H9 (cell line): ENCODE results near the gene SHANK3. TPM values are rescaled to one million over a fixed set of nuclear protein-coding genes. Genes with fewer than 3 reads are reported as not detected.
A peak's percentile ranks its signal among the peaks of the same experiment; 100 is the strongest.

Experiments used
- DNase-seq: peaks from one replicate; pipeline ENCODE4 v3.0.0-alpha.2; 2017
- H2AFZ ChIP-seq: one replicate; pipeline ENCODE4 v1.6.1; 2013; ENCODE audit warnings: mild to moderate bottlenecking, low read length, control low read depth, moderate library complexity
- H2AK5ac ChIP-seq: 2 replicates; pipeline ENCODE4 v1.6.1; 2013; ENCODE audit warnings: low read length, control low read depth, mixed read lengths; ENCODE audit not compliant: insufficient read length
- H2BK120ac ChIP-seq: one replicate; pipeline ENCODE4 v1.6.1; 2013; ENCODE audit warnings: low read depth, mild to moderate bottlenecking, low read length, control low read depth, inconsistent platforms; ENCODE audit not compliant: poor library complexity, severe bottlenecking
- H2BK12ac ChIP-seq: 2 replicates; pipeline ENCODE4 v1.6.1; 2013; ENCODE audit warnings: low read length, control low read depth, mixed read lengths, low read depth; ENCODE audit not compliant: insufficient read length
- H2BK15ac ChIP-seq: 2 replicates; pipeline ENCODE4 v1.6.1; 2013; ENCODE audit warnings: low read depth, low read length, control low read depth
- H2BK20ac ChIP-seq: one replicate; pipeline ENCODE4 v1.6.1; 2013; ENCODE audit warnings: low read depth, mild to moderate bottlenecking, low read length, control low read depth, inconsistent platforms; ENCODE audit not compliant: poor library complexity, severe bottlenecking
- H2BK5ac ChIP-seq: 2 replicates; pipeline ENCODE4 v1.6.1; 2013; ENCODE audit warnings: low read length, control low read depth, mixed read lengths; ENCODE audit not compliant: insufficient read length
- H3K14ac ChIP-seq: 2 replicates; pipeline ENCODE4 v1.6.1; 2013; ENCODE audit warnings: low read length, control low read depth; ENCODE audit not compliant: insufficient read depth
- H3K18ac ChIP-seq: 2 replicates; pipeline ENCODE4 v1.6.1; 2013; ENCODE audit warnings: low read depth, mild to moderate bottlenecking, mixed read lengths, low read length, control low read depth; ENCODE audit not compliant: insufficient read length
- H3K23ac ChIP-seq: 2 replicates; pipeline ENCODE4 v1.6.1; 2013; ENCODE audit warnings: low read length, control low read depth, mixed read lengths, low read depth; ENCODE audit not compliant: insufficient read length
- H3K23me2 ChIP-seq: 2 replicates; pipeline ENCODE4 v1.6.1; 2013; ENCODE audit warnings: low read depth, mild to moderate bottlenecking, mixed read lengths, low read length, control low read depth; ENCODE audit not compliant: insufficient read length, poor library complexity, severe bottlenecking
- H3K27ac ChIP-seq: 2 replicates; pipeline ENCODE4 v1.5.1; 2013; ENCODE audit warnings: low read length, control low read depth, mixed read lengths, low read depth; ENCODE audit not compliant: insufficient read length
- H3K27me3 ChIP-seq: 2 replicates; pipeline ENCODE4 v1.6.1; 2013; ENCODE audit warnings: low read length, control low read depth, inconsistent platforms; ENCODE audit not compliant: insufficient read depth
- H3K4ac ChIP-seq: 2 replicates; pipeline ENCODE4 v1.6.1; 2013; ENCODE audit warnings: low read depth, mild to moderate bottlenecking, control low read depth, inconsistent platforms, low read length, moderate library complexity
- H3K4me1 ChIP-seq: 2 replicates; pipeline ENCODE4 v1.6.1; 2013; ENCODE audit warnings: low read length, control low read depth, inconsistent platforms; ENCODE audit not compliant: insufficient read depth
- H3K4me2 ChIP-seq: 2 replicates; pipeline ENCODE4 v1.6.1; 2013; ENCODE audit warnings: low read length, control low read depth, mixed read lengths; ENCODE audit not compliant: insufficient read length, insufficient read depth
- H3K56ac ChIP-seq: 2 replicates; pipeline ENCODE4 v1.6.1; 2013; ENCODE audit warnings: low read depth, mild to moderate bottlenecking, mixed read lengths, low read length, control low read depth; ENCODE audit not compliant: insufficient read length
- H3K79me1 ChIP-seq: 2 replicates; pipeline ENCODE4 v1.6.1; 2013; ENCODE audit warnings: low read depth, mild to moderate bottlenecking, moderate library complexity, low read length, control low read depth, inconsistent platforms; ENCODE audit not compliant: insufficient read depth, poor library complexity, severe bottlenecking
- H3K79me2 ChIP-seq: 2 replicates; pipeline ENCODE4 v1.6.1; 2013; ENCODE audit warnings: low read length, control low read depth, inconsistent platforms; ENCODE audit not compliant: insufficient read depth
- H3K9ac ChIP-seq: 2 replicates; pipeline ENCODE4 v1.6.1; 2013; ENCODE audit warnings: low read length, control low read depth, mixed read lengths; ENCODE audit not compliant: insufficient read length; ENCODE audit errors: extremely low read depth
- H3K9me3 ChIP-seq: one replicate; pipeline ENCODE4 v1.6.1; 2013; ENCODE audit warnings: low read depth, low read length, inconsistent platforms; ENCODE audit not compliant: control insufficient read depth
- H3T11ph ChIP-seq: one replicate; pipeline ENCODE4 v1.6.1; 2013; ENCODE audit warnings: mild to moderate bottlenecking, low read length, control low read depth, inconsistent platforms
- H4K20me1 ChIP-seq: one replicate; pipeline ENCODE4 v1.6.1; 2013; ENCODE audit not compliant: control insufficient read depth, insufficient read length, insufficient read depth
- H4K5ac ChIP-seq: 2 replicates; pipeline ENCODE4 v1.6.1; 2013; ENCODE audit warnings: low read depth, mild to moderate bottlenecking, mixed read lengths, low read length, control low read depth; ENCODE audit not compliant: insufficient read length
- H4K8ac ChIP-seq: replicated peaks from 2 replicates; pipeline ENCODE4 v1.6.1; 2013; ENCODE audit warnings: low read length, control low read depth, mixed read lengths, low read depth; ENCODE audit not compliant: insufficient read length
- H4K91ac ChIP-seq: 2 replicates; pipeline ENCODE4 v1.6.1; 2013; ENCODE audit warnings: low read depth, mild to moderate bottlenecking, moderate library complexity, mixed read lengths, low read length, control low read depth; ENCODE audit not compliant: insufficient read length
- H3K27ac Mint-ChIP-seq, 3 experiments: 2 replicates in 2 of 3; 3 replicates in 1 of 3; pipeline ENCODE4 v1.8.0; 2020 to 2021; ENCODE audit warnings: mixed read lengths in 3 of 3, mild to moderate bottlenecking in 1 of 3, moderate library complexity in 1 of 3
- H3K27me3 Mint-ChIP-seq: 2 replicates; pipeline ENCODE4 v1.8.0; 2021; ENCODE audit warnings: low read depth, mild to moderate bottlenecking, moderate library complexity, mixed read lengths
- H3K36me3 Mint-ChIP-seq, 3 experiments: 2 replicates in 2 of 3; 3 replicates in 1 of 3; pipeline ENCODE4 v1.8.0; 2020 to 2021; ENCODE audit warnings: low read depth in 3 of 3, mixed read lengths in 3 of 3; ENCODE audit not compliant: insufficient read depth in 1 of 3
- H3K4me1 Mint-ChIP-seq, 2 experiments: 2 replicates each; pipeline ENCODE4 v1.8.0; 2020; ENCODE audit warnings: mixed read lengths in 2 of 2
- H3K4me3 Mint-ChIP-seq, 2 experiments: 2 replicates in 1 of 2; 3 replicates in 1 of 2; pipeline ENCODE4 v1.8.0; 2020 to 2021; ENCODE audit warnings: mild to moderate bottlenecking in 2 of 2, mixed read lengths in 2 of 2, moderate library complexity in 1 of 2
- H3K9me3 Mint-ChIP-seq, 2 experiments: 2 replicates in 1 of 2; 3 replicates in 1 of 2; pipeline ENCODE4 v1.8.0; 2020; ENCODE audit warnings: mild to moderate bottlenecking in 2 of 2, mixed read lengths in 2 of 2, moderate library complexity in 1 of 2
- CTCF ChIP-seq: fragments of 200-600 bp; sonication (generic); conservative IDR thresholded peaks from 3 replicates; pipeline ENCODE4 v1.8.0; 2021; ENCODE audit warnings: antibody characterized with exemption, mild to moderate bottlenecking
- WGBS: extraction: QIAGEN DNeasy Blood & Tissue Kit; methylation state at CpG from one replicate; pipeline ENCODE4 v1.1.7; 2013; ENCODE audit warnings: missing lambda C conversion rate, low lambda C conversion rate, mixed read lengths; ENCODE audit not compliant: insufficient read length; ENCODE audit errors: extremely low coverage; 5-methylcytosine and 5-hydroxymethylcytosine counted together
- total RNA-seq: library from RNA; stranded (reverse); gene quantifications from 2 replicates; pipeline ENCODE4 v1.2.1, GENCODE V29; 2021

The SHANK3 gene
- total RNA-seq, 1 experiment from 2014 or later, result 8.7 TPM

- Histone ChIP-seq H3K9me3 (no peaks in the 10 kb centered on the region), H3T11ph (no peak overlapping the region), H4K5ac (no peak overlapping the region), H3K4me2 (no peak overlapping the region), H2BK120ac (no peak overlapping the region), H3K27ac (no peak overlapping the region), H4K91ac (no peak overlapping the region), H3K23ac (no peak overlapping the region), H3K4ac (no peak overlapping the region), H2BK15ac (no peak overlapping the region), H2BK12ac (no peak overlapping the region), H3K23me2 (peaks cover 8% of the 10 kb centered on the region), H3K79me2 (no peaks in the 10 kb centered on the region), H3K14ac (no peak overlapping the region), H4K8ac (no peak overlapping the region), H3K18ac (no peak overlapping the region), H3K56ac (no peak overlapping the region), H3K79me1 (no peaks in the 10 kb centered on the region), H3K9ac (no peak overlapping the region), H4K20me1 (no peaks in the 10 kb centered on the region), H2BK20ac (no peak overlapping the region), H2AFZ (no peak overlapping the region), H3K4me1 (no peaks in the 10 kb centered on the region), H2BK5ac (no peak overlapping the region), H2AK5ac (no peak overlapping the region), H3K27me3 (peaks cover 5% of the 10 kb centered on the region; the same call in 1 of the 2 replicates)
- Mint-ChIP-seq H3K27ac (no peak overlapping the region), H3K4me3 (peak overlapping the region; percentile 39 to 59; a peak in 4 of 5 replicates), H3K36me3 (peaks cover 0 to 9% (median 4%) of the 10 kb centered on the region in 3 experiments; a peak in 4 of 7 replicates), H3K4me1 (peaks cover 2 to 16% of the 10 kb centered on the region in 2 experiments), H3K9me3 (no peaks in the 10 kb centered on the region), H3K27me3 (peaks cover 53% of the 10 kb centered on the region)
- no CpG with 5 or more reads among the region's 12 CpGs for WGBS
- DNase-seq, result no peak
- TF ChIP-seq CTCF, result no peak
These were observed 25.9 kb downstream of the SHANK3 start for GRCh38 chr22:50698546-50698945.
